22Rv1 (cell line): Measurements from ENCODE around the gene GLCE.

Source experiments
- ZFX ChIP-seq: fragments of 450-650 bp; IDR thresholded peaks from 2 replicates; pipeline ENCODE4 v1.6.1; 2017; ENCODE audit warnings: antibody characterized with exemption, borderline replicate concordance
- TF ChIP-seq, protein P1 (sequence below): fragments of 450-650 bp; IDR thresholded peaks from 2 replicates; pipeline ENCODE4 v1.5.1; 2017; ENCODE audit warnings: mild to moderate bottlenecking

- TF ChIP-seq, protein P1, sequence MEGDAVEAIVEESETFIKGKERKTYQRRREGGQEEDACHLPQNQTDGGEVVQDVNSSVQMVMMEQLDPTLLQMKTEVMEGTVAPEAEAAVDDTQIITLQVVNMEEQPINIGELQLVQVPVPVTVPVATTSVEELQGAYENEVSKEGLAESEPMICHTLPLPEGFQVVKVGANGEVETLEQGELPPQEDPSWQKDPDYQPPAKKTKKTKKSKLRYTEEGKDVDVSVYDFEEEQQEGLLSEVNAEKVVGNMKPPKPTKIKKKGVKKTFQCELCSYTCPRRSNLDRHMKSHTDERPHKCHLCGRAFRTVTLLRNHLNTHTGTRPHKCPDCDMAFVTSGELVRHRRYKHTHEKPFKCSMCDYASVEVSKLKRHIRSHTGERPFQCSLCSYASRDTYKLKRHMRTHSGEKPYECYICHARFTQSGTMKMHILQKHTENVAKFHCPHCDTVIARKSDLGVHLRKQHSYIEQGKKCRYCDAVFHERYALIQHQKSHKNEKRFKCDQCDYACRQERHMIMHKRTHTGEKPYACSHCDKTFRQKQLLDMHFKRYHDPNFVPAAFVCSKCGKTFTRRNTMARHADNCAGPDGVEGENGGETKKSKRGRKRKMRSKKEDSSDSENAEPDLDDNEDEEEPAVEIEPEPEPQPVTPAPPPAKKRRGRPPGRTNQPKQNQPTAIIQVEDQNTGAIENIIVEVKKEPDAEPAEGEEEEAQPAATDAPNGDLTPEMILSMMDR, result no peak
- no peak for TF ChIP-seq ZFX
Measured at GRCh38 chr15:69120732-69121131, 39.7 kb upstream of the GLCE start.
